ENCODE measurements around the gene OR2T27. TPM values are rescaled to one million over a fixed set of nuclear protein-coding genes. Genes with fewer than 3 reads are reported as not detected.

OR2T27 gene
- total and polyA plus RNA-seq, 2 donors (not counting 3 experiments of a cell fraction or from before 2014, with no cell fraction given) = not detected

GRCh38 chr1:248681651-248682050 lies 26.3 kb upstream of the OR2T27 start:
- dilution Hi-C loops (cut with MboI; ENCODE audit: extremely low pct_ligation_motif_present, low sequenced_read_pairs) = no loop called here
- Histone ChIP-seq H2AFZ (ENCODE audit: low read depth, low read length) (no peak overlapping the region), H4K20me1 (replicated peaks; ENCODE audit: control insufficient read depth, extremely low read depth, insufficient read depth, low read length) (no peaks in the 10 kb centered on the region), H3K9me1 (replicated peaks; ENCODE audit: control insufficient read depth, extremely low read depth, insufficient read depth, low read length) (no peaks in the 10 kb centered on the region), H3K27me3 (ENCODE audit: control insufficient read depth in 2 of 2, insufficient read depth in 2 of 2, low read length in 2 of 2) (no peaks in the 10 kb centered on the region), H3K4me3 (replicated peaks in 1 of 3; ENCODE audit: insufficient read depth in 1 of 3, low read depth in 1 of 3, low read length in 3 of 3) (no peak overlapping the region), H3K27ac (ENCODE audit: insufficient read depth, low read depth, low read length) (no peak overlapping the region), H3K9me3 (replicated peaks; ENCODE audit: control insufficient read depth, insufficient read depth, low read length) (peaks cover 3% of the 10 kb centered on the region), H3K9ac (replicated peaks; ENCODE audit: extremely low read depth, insufficient read depth, low read length) (no peak overlapping the region), H3K79me2 (ENCODE audit: control insufficient read depth, insufficient read depth, low read length) (no peaks in the 10 kb centered on the region), H3K4me2 (ENCODE audit: insufficient read depth, low read length) (no peak overlapping the region), H3K36me3 (ENCODE audit: control insufficient read depth in 2 of 2, extremely low read depth in 1 of 2, insufficient read depth in 2 of 2, low read length in 2 of 2) (no peaks in the 10 kb centered on the region), H3K4me1 (ENCODE audit: control insufficient read depth, extremely low read depth, insufficient read depth, low read length) (no peaks in the 10 kb centered on the region)
- no peak for DNase-seq (ENCODE audit: low read depth, low spot score)
- intact Hi-C loops (cut with micrococcal nuclease) = no loop called here
- TF ChIP-seq JUN (IDR thresholded peaks at IDR 0.05; ENCODE audit: borderline replicate concordance, insufficient read depth, insufficient read length, low read depth) (no peak), MYC (IDR thresholded peaks at IDR 0.05; ENCODE audit: low read depth, low read length) (no peak), FOS (IDR thresholded peaks at IDR 0.05; ENCODE audit: borderline replicate concordance, insufficient read depth, low read length) (no peak), GATA2 (IDR thresholded peaks at IDR 0.05; ENCODE audit: insufficient read depth, insufficient read length, low read depth, low read length) (no peak), CTCF (IDR thresholded peaks at IDR 0.05; ENCODE audit: extremely low read depth in 1 of 2, insufficient read depth in 1 of 2, low read depth in 1 of 2, low read length in 2 of 2) (no peak), MAX (IDR thresholded peaks at IDR 0.05; ENCODE audit: insufficient read depth, insufficient read length) (no peak), EZH2 (IDR thresholded peaks at IDR 0.05; ENCODE audit: borderline replicate concordance, low read depth, low read length, severe bottlenecking) (no peak), POLR2A (IDR thresholded peaks at IDR 0.05; ENCODE audit: low read depth, low read length) (no peak), POLR2AphosphoS5 (IDR thresholded peaks at IDR 0.05; ENCODE audit: insufficient read depth, low read depth, low read length) (no peak)
- no TSS peak for BruUV-seq (replicated peaks)
- no peak for FAIRE-seq
- ChIA-PET POLR2A (no interaction called here), CTCF (no interaction called here)
